K562 (cell line): Measurements from ENCODE around the gene SYT15. TPM values are rescaled to one million over a fixed set of nuclear protein-coding genes. Genes with fewer than 3 reads are reported as not detected.

Source experiments
- ATAC-seq: fragments of 200-7000 bp; cut with Tn5 transposase; 3 replicates; pipeline ENCODE4 v1.9.1; 2020; ENCODE audit warnings: moderate library complexity
- BruUV-seq: library from RNA; stranded (reverse); fragments of 400-500 nt; replicated peaks from 2 replicates; lab custom pipeline; 2021; lab: Mats Ljungman, UMichigan
- CTCF ChIA-PET: fragments of 300-600 bp; formaldehyde crosslinking; extraction: SDS; loops from one replicate; lab custom pipeline; 2021; ENCODE audit warnings: low intra/inter-chr PET ratio; lab: Yijun Ruan, JAX
- POLR2A ChIA-PET: fragments of 300-600, 350-650 bp; sonication (Branson Sonifier 250); formaldehyde crosslinking; extraction: SDS; loops from one replicate; lab custom pipeline; 2021; ENCODE audit warnings: antibody characterized with exemption, inconsistent platforms; lab: Yijun Ruan, JAX
- DNase-seq, 4 experiments: peaks; one replicate each; pipeline versions ENCODE4 v3.0.0 to v3.0.0-alpha.2; 2011 to 2018; ENCODE audit warnings: low spot score in 3 of 4, mixed read lengths in 3 of 4; ENCODE audit errors: extremely low read depth in 1 of 4
- FAIRE-seq: peaks from 2 replicates; lab custom pipeline; 2011; peaks lifted over from hg19 to GRCh38; lab: Jason Lieb, UNC
- H2AFZ ChIP-seq: 2 replicates; pipeline ENCODE4 v1.6.0; 2011; ENCODE audit warnings: low read depth, low read length, control low read depth, inconsistent platforms
- H3K27ac ChIP-seq: fragments of 200-600 bp; 3 replicates; pipeline ENCODE4 v1.8.0; 2011; ENCODE audit warnings: low read depth, mild to moderate bottlenecking, control low read depth, inconsistent platforms, low read length, moderate library complexity, mixed read lengths; ENCODE audit errors: extremely low read depth
- H3K27me3 ChIP-seq, 2 experiments: fragments of 300-600 bp in 1 of 2; 2 replicates in 1 of 2; 3 replicates in 1 of 2; pipeline versions ENCODE4 v1.6.0 to v1.8.0; 2011; ENCODE audit warnings: inconsistent platforms in 2 of 2, low read length in 2 of 2, mild to moderate bottlenecking in 1 of 2, mixed read lengths in 1 of 2, moderate library complexity in 1 of 2; ENCODE audit not compliant: control insufficient read depth in 2 of 2, insufficient read depth in 2 of 2
- H3K36me3 ChIP-seq: fragments of 300-600 bp; 3 replicates; pipeline ENCODE4 v1.8.0; 2011; ENCODE audit warnings: mild to moderate bottlenecking, low read length, inconsistent platforms; ENCODE audit not compliant: control insufficient read depth, insufficient read depth
- H3K4me1 ChIP-seq, 2 experiments: fragments of 200-600 bp in 1 of 2; replicated peaks in 1 of 2; 2 replicates in 1 of 2; 3 replicates in 1 of 2; pipeline versions ENCODE4 v1.5.1 to v1.8.0; 2011; ENCODE audit warnings: inconsistent platforms in 2 of 2, low read length in 2 of 2, mild to moderate bottlenecking in 1 of 2, mixed read lengths in 1 of 2, moderate library complexity in 1 of 2; ENCODE audit not compliant: control insufficient read depth in 2 of 2, insufficient read depth in 2 of 2
- H3K4me2 ChIP-seq: 2 replicates; pipeline ENCODE4 v1.6.1; 2011; ENCODE audit warnings: low read length, control low read depth, inconsistent platforms, mixed read lengths; ENCODE audit not compliant: insufficient read depth
- H3K4me3 ChIP-seq: fragments of 200-600 bp; sonication (generic), shearing (Covaris generic); 2 replicates; pipeline ENCODE4 v1.5.1; 2016; ENCODE audit warnings: control low read depth, inconsistent platforms
- H3K79me2 ChIP-seq: fragments of 200-600 bp; 3 replicates; pipeline ENCODE4 v1.8.0; 2011; ENCODE audit warnings: low read length, inconsistent platforms; ENCODE audit not compliant: control insufficient read depth, insufficient read depth
- H3K9ac ChIP-seq, 2 experiments: 2 replicates each; pipeline versions ENCODE4 v1.6.0 to v1.6.1; 2011; ENCODE audit warnings: low read depth in 2 of 2, low read length in 2 of 2, control low read depth in 1 of 2, inconsistent platforms in 1 of 2, mild to moderate bottlenecking in 1 of 2, mixed read lengths in 1 of 2; ENCODE audit not compliant: insufficient read depth in 1 of 2
- H3K9me1 ChIP-seq: one replicate; pipeline ENCODE4 v1.6.0; 2011; ENCODE audit warnings: inconsistent platforms, mild to moderate bottlenecking, low read length, moderate library complexity; ENCODE audit not compliant: control insufficient read depth, insufficient read depth
- H3K9me3 ChIP-seq: replicated peaks from 2 replicates; pipeline ENCODE4 v1.5.1; 2011; ENCODE audit warnings: low read depth, low read length, inconsistent platforms; ENCODE audit not compliant: control insufficient read depth, insufficient read depth
- H4K20me1 ChIP-seq: replicated peaks from 2 replicates; pipeline ENCODE4 v1.6.1; 2011; ENCODE audit warnings: low read length, inconsistent platforms, mixed read lengths; ENCODE audit not compliant: control insufficient read depth, insufficient read depth
- CREB1 ChIP-seq, 2 experiments: sonication (generic) in 1 of 2; formaldehyde crosslinking in 1 of 2; IDR thresholded peaks; 2 replicates each; pipeline versions ENCODE4 v1.6.1 to v1.8.0; 2012 to 2022; ENCODE audit warnings: inconsistent platforms in 1 of 2, mild to moderate bottlenecking in 1 of 2, missing genetic modification reagents in 1 of 2, moderate library complexity in 1 of 2
- KDM1A ChIP-seq, 2 experiments: fragments of 450-650 bp; IDR thresholded peaks; 2 replicates each; pipeline ENCODE4 v1.6.1; 2016; ENCODE audit warnings: mild to moderate bottlenecking in 2 of 2
- SAFB2 ChIP-seq: fragments of 200-400 bp; formaldehyde crosslinking; IDR thresholded peaks from 2 replicates; pipeline ENCODE4 v1.6.1; 2018; ENCODE audit warnings: borderline replicate concordance, low read length, low read depth, moderate library complexity; ENCODE audit not compliant: severe bottlenecking
- SIRT6 ChIP-seq: IDR thresholded peaks from one replicate; pipeline ENCODE4 v1.6.1; 2012; ENCODE audit warnings: low read depth, mild to moderate bottlenecking, control low read depth, inconsistent platforms, low read length, moderate library complexity
- SNIP1 ChIP-seq: fragments of 450-650 bp; IDR thresholded peaks from 2 replicates; pipeline ENCODE4 v1.7.1; 2017; ENCODE audit warnings: low read depth, mild to moderate bottlenecking
- SNRNP70 ChIP-seq: fragments of 200-400 bp; formaldehyde crosslinking; optimal IDR thresholded peaks from 2 replicates; pipeline ENCODE3; 2017; ENCODE audit warnings: low read depth, low read length
- TBL1XR1 ChIP-seq, 2 experiments: IDR thresholded peaks; 2 replicates each; pipeline ENCODE4 v1.6.1; 2012; ENCODE audit warnings: improper control_type of control experiment in 2 of 2, low read length in 2 of 2, mild to moderate bottlenecking in 1 of 2
- TCF7 ChIP-seq: sonication (generic); IDR thresholded peaks from 2 replicates; pipeline ENCODE4 v1.6.1; 2016; ENCODE audit warnings: antibody characterized with exemption, borderline replicate concordance
- ZKSCAN3 ChIP-seq: fragments of 250-450 bp; sonication (Bioruptor Pico); IDR thresholded peaks from 2 replicates; pipeline ENCODE4 v1.4.0; 2020
- ZNF175 ChIP-seq: fragments of 200-800 bp; sonication (Bioruptor generic); IDR thresholded peaks from 2 replicates; pipeline ENCODE4 v1.6.1; 2016; ENCODE audit warnings: low read depth, mild to moderate bottlenecking, missing genetic modification characterization, missing compliant biosample characterization
- ZNF445 ChIP-seq: fragments of 250-450 bp; sonication (Bioruptor Pico); IDR thresholded peaks from 2 replicates; pipeline ENCODE4 v1.4.0; 2020; ENCODE audit warnings: low read depth, mild to moderate bottlenecking, moderate library complexity
- WGBS: fragments of 100-300 bp; shearing (Covaris generic); methylation state at CpG from one replicate; pipeline ENCODE4 v1.1.6; 2016; ENCODE audit warnings: low coverage, mixed read lengths; ENCODE audit not compliant: insufficient coverage; ENCODE audit errors: missing lambda C conversion rate; 5-methylcytosine and 5-hydroxymethylcytosine counted together
- in situ Hi-C: fragments of 300-500 bp; cut with MboI; formaldehyde crosslinking; loops from 4 replicates; pipeline ENCODE4 v1.15.0; 2018; ENCODE audit warnings: inconsistent platforms, mixed read lengths
- intact Hi-C: fragments of 100-400 bp; cut with micrococcal nuclease; formaldehyde crosslinking; loops from 2 replicates; pipeline ENCODE4 v1.14.2; 2022
- polyA plus RNA-seq, 8 experiments: library from polyadenylated mRNA; depleted of rRNA in 4 of 8; stranded (reverse) in 5 of 8; unstranded in 3 of 8; fragments of >200 nt; fragmentation: Nextera tagmentation in 2 of 8; fragmentation: Illumina TruSeq in 1 of 8; extraction: Ambion mirVana in 2 of 8; extraction: Trizol in 1 of 8; gene quantifications; 2 replicates each; pipeline versions ENCODE4 v1.2.1 to v1.2.3, GENCODE V29; 2011 to 2014; ENCODE audit warnings: inconsistent platforms in 1 of 8, missing spikeins in 1 of 8
- total RNA-seq, 7 experiments: library from RNA; depleted of rRNA in 6 of 7; stranded (reverse); fragments of >200 nt in 6 of 7; fragmentation: Illumina TruSeq in 2 of 7; extraction: Trizol in 2 of 7; gene quantifications; 2 replicates each; pipeline versions ENCODE4 v1.2.1 to v1.2.3, GENCODE V29; 2011 to 2021; ENCODE audit warnings: low replicate concordance in 1 of 7
- TF ChIP-seq, protein P1 (sequence below): fragments of 450-650 bp; IDR thresholded peaks from 2 replicates; pipeline ENCODE4 v1.6.1; 2016; ENCODE audit warnings: low read depth, mild to moderate bottlenecking, moderate library complexity
- TF ChIP-seq, protein P2 (sequence below), 3 experiments: IDR thresholded peaks in 2 of 3; conservative IDR thresholded peaks in 1 of 3; 2 replicates each; pipeline ENCODE4 v1.5.1; 2011 to 2012; ENCODE audit warnings: low read length in 3 of 3, mild to moderate bottlenecking in 3 of 3, control low read depth in 2 of 3, improper control_type of control experiment in 1 of 3, inconsistent platforms in 1 of 3, low read depth in 1 of 3, mixed read lengths in 1 of 3, moderate library complexity in 1 of 3; ENCODE audit not compliant: insufficient read depth in 2 of 3
- TF ChIP-seq, protein P3 (sequence below): sonication (generic); formaldehyde crosslinking; IDR thresholded peaks from 2 replicates; pipeline ENCODE4 v1.9.0; 2022; ENCODE audit warnings: mild to moderate bottlenecking, missing genetic modification reagents
- TF ChIP-seq, protein P4 (sequence below): fragments of 450-650 bp; IDR thresholded peaks from 2 replicates; pipeline ENCODE4 v1.6.1; 2014; ENCODE audit warnings: low read depth, mild to moderate bottlenecking, moderate library complexity, borderline replicate concordance

SYT15 gene
- total and polyA plus RNA-seq, 9 of the 15 experiments (the other 6 are each of a cell fraction or from before 2014, with no cell fraction given) = 0.05 to 0.82 (median 0.21) TPM; not detected in 1

- BruUV-seq = no TSS peak
- DNase-seq (no peak), ATAC-seq (peak; percentile 2; the same call in 2 of the 3 replicates), FAIRE-seq (no peak)
- in situ Hi-C loops = no loop called here
- H3K4me1 ChIP-seq = peaks cover 7 to 21% of the 10 kb centered on the region in 2 experiments; a peak in 4 of 5 replicates
- H3K79me2 ChIP-seq = no peaks in the 10 kb centered on the region
- ChIA-PET CTCF (no interaction called here), POLR2A (interaction anchor here (0.8 kb wide), 1 partner anchor 333 kb away, joined by 4 read pairs; no protein-coding TSS in a partner anchor)
- no peak overlapping the region for H3K27ac ChIP-seq
- no peaks in the 10 kb centered on the region for H3K9me3 ChIP-seq
- no peaks in the 10 kb centered on the region for H3K36me3 ChIP-seq
- no peaks in the 10 kb centered on the region for H3K9me1 ChIP-seq
- no peak overlapping the region for H3K4me3 ChIP-seq
- no peak overlapping the region for H3K4me2 ChIP-seq
- no peak overlapping the region for H2AFZ ChIP-seq
- peak overlapping the region in 1 of 2 experiments; percentile 2; a peak in 1 of 4 replicates for H3K9ac ChIP-seq
- peaks cover 65% of the 10 kb centered on the region for H4K20me1 ChIP-seq
- WGBS = 3% methylated on average over 31 of the region's 31 CpGs
- intact Hi-C loops = loop anchor here (2.0 kb wide), 1 partner anchor 21 kb away; no protein-coding TSS in a partner anchor
- peaks cover 41 to 88% of the 10 kb centered on the region in 2 experiments; a peak in 4 of 5 replicates for H3K27me3 ChIP-seq
- TF ChIP-seq ZKSCAN3 (CRISPR knock-in tag) (no peak), SIRT6 (no peak), ZNF445 (no peak), SNIP1 (no peak), TBL1XR1 (IDR thresholded peaks at IDR 0.05; ENCODE audit: low read length in 2 of 2) (no peak), ZNF175 (no peak), SNRNP70 (no peak), SAFB2 (no peak), TCF7 (no peak), KDM1A (IDR thresholded peaks at IDR 0.05) (no peak), CREB1 (IDR thresholded peaks at IDR 0.05) (no peak), CREB1 (CRISPR knock-in tag; IDR thresholded peaks at IDR 0.05) (peak; percentile 27; the same call in 1 of the 2 replicates)
- TF ChIP-seq, protein P1, sequence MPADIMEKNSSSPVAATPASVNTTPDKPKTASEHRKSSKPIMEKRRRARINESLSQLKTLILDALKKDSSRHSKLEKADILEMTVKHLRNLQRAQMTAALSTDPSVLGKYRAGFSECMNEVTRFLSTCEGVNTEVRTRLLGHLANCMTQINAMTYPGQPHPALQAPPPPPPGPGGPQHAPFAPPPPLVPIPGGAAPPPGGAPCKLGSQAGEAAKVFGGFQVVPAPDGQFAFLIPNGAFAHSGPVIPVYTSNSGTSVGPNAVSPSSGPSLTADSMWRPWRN = no peak
- TF ChIP-seq, protein P2, sequence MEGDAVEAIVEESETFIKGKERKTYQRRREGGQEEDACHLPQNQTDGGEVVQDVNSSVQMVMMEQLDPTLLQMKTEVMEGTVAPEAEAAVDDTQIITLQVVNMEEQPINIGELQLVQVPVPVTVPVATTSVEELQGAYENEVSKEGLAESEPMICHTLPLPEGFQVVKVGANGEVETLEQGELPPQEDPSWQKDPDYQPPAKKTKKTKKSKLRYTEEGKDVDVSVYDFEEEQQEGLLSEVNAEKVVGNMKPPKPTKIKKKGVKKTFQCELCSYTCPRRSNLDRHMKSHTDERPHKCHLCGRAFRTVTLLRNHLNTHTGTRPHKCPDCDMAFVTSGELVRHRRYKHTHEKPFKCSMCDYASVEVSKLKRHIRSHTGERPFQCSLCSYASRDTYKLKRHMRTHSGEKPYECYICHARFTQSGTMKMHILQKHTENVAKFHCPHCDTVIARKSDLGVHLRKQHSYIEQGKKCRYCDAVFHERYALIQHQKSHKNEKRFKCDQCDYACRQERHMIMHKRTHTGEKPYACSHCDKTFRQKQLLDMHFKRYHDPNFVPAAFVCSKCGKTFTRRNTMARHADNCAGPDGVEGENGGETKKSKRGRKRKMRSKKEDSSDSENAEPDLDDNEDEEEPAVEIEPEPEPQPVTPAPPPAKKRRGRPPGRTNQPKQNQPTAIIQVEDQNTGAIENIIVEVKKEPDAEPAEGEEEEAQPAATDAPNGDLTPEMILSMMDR (IDR thresholded peaks at IDR 0.05 in 2 of 3, conservative IDR thresholded peaks at IDR 0.05 in 1 of 3; ENCODE audit: insufficient read depth in 2 of 3, low read depth in 1 of 3, low read length in 3 of 3) = 0 out of 6 replicates have a peak, but pooled peaks of 1 of the 3 experiments have one; percentile 6
- TF ChIP-seq, protein P3, sequence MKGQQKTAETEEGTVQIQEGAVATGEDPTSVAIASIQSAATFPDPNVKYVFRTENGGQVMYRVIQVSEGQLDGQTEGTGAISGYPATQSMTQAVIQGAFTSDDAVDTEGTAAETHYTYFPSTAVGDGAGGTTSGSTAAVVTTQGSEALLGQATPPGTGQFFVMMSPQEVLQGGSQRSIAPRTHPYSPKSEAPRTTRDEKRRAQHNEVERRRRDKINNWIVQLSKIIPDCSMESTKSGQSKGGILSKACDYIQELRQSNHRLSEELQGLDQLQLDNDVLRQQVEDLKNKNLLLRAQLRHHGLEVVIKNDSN (CRISPR knock-in tag) = peak; percentile 35; the same call in 1 of the 2 replicates
- TF ChIP-seq, protein P4, sequence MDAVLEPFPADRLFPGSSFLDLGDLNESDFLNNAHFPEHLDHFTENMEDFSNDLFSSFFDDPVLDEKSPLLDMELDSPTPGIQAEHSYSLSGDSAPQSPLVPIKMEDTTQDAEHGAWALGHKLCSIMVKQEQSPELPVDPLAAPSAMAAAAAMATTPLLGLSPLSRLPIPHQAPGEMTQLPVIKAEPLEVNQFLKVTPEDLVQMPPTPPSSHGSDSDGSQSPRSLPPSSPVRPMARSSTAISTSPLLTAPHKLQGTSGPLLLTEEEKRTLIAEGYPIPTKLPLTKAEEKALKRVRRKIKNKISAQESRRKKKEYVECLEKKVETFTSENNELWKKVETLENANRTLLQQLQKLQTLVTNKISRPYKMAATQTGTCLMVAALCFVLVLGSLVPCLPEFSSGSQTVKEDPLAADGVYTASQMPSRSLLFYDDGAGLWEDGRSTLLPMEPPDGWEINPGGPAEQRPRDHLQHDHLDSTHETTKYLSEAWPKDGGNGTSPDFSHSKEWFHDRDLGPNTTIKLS = no peak
Measured at GRCh38 chr10:46549171-46550075, 29.5 kb upstream of the SYT15 start.
